ENCODE results near the gene LITAF. TPM values are rescaled to one million over a fixed set of nuclear protein-coding genes. Genes with fewer than 3 reads are reported as not detected.

LITAF gene
- total RNA-seq, 1 donor from 2014 or later = 281 TPM

DNA sequence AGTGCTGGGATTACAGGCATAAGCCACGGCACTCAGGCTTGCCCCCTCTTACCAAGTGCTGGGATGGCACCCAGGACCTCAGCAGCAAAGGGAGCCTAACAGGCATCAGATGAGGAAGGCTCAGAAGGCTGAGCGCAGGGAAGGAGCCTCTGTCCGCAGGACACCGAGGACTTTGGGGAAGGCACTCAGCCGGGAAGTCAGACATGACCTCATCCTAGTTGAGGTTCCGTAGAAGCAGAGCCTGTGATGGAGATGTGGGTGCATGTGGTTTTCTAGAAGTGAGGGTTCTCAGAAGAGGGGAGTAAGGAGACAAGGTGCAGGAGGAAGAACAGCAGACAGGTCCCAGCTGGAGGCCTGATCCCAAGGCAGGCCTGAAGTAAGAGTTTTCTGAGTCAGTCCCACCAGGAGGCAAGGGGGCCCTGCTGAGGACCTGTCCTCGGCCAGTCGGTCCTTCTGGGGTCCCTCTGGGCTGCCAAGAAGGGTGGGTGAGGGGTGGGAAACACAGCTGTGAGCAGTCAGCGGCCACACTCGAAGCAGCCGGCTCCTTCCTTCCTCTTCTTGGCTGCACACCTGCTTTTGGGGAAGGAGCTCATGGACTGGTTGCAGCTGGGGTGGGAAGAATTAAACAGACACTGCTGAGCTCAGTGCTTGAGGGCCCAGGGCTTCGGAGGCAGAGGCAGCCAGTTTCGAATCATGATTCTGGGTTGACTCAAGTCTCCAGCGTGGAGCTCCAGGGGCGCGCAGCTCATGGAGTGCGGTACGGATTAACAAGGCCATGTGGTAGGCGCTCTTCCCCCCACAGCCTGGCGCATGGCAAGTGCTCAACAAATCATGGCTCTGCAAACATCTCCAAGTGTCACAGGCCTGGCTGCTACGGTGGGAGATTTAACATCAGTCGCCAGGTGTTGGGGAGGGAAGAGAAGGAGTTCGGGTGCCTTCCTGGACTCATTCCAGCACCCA lies 42.6 kb upstream of the LITAF start:
- TF ChIP-seq, protein P1, sequence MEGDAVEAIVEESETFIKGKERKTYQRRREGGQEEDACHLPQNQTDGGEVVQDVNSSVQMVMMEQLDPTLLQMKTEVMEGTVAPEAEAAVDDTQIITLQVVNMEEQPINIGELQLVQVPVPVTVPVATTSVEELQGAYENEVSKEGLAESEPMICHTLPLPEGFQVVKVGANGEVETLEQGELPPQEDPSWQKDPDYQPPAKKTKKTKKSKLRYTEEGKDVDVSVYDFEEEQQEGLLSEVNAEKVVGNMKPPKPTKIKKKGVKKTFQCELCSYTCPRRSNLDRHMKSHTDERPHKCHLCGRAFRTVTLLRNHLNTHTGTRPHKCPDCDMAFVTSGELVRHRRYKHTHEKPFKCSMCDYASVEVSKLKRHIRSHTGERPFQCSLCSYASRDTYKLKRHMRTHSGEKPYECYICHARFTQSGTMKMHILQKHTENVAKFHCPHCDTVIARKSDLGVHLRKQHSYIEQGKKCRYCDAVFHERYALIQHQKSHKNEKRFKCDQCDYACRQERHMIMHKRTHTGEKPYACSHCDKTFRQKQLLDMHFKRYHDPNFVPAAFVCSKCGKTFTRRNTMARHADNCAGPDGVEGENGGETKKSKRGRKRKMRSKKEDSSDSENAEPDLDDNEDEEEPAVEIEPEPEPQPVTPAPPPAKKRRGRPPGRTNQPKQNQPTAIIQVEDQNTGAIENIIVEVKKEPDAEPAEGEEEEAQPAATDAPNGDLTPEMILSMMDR (IDR thresholded peaks at IDR 0.05) = no peak
- Histone ChIP-seq H3K27ac (peak overlapping the region; percentile 62), H3K27me3 (ENCODE audit: low read depth) (no peaks in the 10 kb centered on the region), H3K4me1 (peaks cover 65% of the 10 kb centered on the region), H3K36me3 (no peaks in the 10 kb centered on the region), H3K4me3 (no peak overlapping the region), H3K9me3 (no peaks in the 10 kb centered on the region)
- DNase-seq (peak; percentile 68), ATAC-seq (peak; percentile 42 to 68)
- intact Hi-C loops (cut with DNase I) = no loop called here

DNA sequence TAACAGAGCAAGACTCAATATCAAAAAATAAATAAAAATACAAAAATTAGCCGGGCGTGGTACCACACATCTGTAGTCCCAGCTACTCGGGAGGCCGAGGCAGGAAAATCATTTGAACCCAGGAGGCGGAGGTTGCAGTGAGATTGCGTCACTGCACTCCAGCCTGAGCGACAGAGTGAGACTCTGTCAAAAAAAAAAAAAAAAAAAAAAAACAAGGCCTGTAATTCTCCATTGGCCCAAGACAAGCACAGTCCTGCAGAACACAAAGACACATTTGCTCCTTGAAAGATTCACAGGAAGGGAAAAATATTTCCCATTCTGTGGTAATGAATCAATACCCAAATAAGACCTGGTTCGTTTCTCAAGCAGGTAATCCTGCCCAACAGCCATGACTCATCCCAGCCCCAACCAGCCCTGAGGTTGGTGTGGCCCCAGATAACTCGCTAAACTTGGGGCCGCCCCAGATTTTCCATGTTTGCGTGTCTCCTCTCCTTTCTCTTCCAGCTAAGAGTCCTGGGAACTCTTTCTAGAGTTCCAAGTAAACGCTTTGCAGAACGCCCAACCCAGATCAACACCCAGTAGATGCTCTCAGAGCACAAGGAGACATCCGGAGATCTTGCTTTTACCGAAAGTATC lies 41.2 kb upstream of the LITAF start:
- no peaks in the 10 kb centered on the region for H3K36me3 ChIP-seq
- H3K27me3 ChIP-seq (ENCODE audit: low read depth) = no peaks in the 10 kb centered on the region
- ATAC-seq (no peak), DNase-seq (no peak)
- H3K27ac ChIP-seq = peak overlapping the region; percentile 62
- no peak overlapping the region for H3K4me3 ChIP-seq
- intact Hi-C loops (cut with DNase I) = no loop called here
- H3K4me1 ChIP-seq = peaks cover 57% of the 10 kb centered on the region
- H3K9me3 ChIP-seq = no peaks in the 10 kb centered on the region
- TF ChIP-seq, protein P1 (IDR thresholded peaks at IDR 0.05) = no peak

DNA sequence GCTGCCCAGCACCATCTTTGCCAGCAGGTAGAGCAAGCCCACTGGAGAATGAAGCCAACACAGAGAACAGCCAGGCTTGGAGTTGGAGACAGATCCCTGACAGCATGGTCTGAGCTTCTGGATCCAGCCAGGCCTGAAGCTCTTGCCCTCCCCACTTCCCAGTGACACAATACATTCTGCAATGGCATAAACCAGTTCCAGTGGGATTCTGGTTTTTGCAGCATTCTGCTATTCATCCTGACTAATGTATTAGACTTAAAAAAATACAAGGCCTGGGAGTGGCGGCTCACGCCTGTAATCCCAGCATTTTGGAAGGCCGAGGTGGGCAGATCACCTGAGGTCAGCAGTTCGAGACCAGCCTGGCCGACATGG lies 40.6 kb upstream of the LITAF start:
- intact Hi-C loops (cut with DNase I) = no loop called here
- no peak for DNase-seq
- TF ChIP-seq, protein P1 (IDR thresholded peaks at IDR 0.05) = no peak
- Histone ChIP-seq H3K27me3 (ENCODE audit: low read depth) (no peaks in the 10 kb centered on the region), H3K9me3 (no peaks in the 10 kb centered on the region), H3K36me3 (no peaks in the 10 kb centered on the region), H3K4me1 (peaks cover 55% of the 10 kb centered on the region), H3K27ac (peak overlapping the region; percentile 33), H3K4me3 (no peak overlapping the region)
- ATAC-seq = no peak

DNA sequence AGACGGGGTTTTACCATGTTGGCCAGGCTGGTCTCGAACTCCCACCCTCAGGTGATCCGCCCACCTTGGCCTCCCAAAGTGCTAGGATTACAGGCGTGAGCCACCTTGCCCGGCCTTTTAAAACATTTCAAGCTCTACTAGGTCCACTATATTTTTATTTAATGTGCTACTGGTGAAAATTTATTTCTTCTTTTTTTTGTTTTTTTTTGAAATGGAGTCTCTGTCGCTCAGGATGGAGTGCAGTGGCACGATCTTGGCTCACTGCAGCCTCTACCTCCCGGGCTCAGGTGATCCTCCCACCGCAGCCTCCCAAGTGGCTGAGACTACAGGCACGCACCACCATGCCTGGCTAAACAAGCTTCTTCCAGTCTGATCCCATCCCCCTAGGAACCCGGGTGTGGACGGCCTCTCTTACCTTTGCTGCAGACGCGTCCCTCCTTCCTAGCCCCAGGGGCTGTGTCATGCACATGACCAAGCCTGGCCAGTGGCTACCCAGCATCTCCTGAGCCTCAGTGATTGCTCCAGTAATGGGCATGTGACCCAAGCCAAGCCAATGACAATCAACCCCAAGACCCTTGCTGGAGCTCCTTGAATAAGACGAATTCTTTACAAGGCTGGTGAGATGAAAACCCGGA lies 40.1 kb upstream of the LITAF start:
- intact Hi-C loops (cut with DNase I) = no loop called here
- Histone ChIP-seq H3K27ac (peak overlapping the region; percentile 33), H3K27me3 (ENCODE audit: low read depth) (no peaks in the 10 kb centered on the region), H3K9me3 (no peaks in the 10 kb centered on the region), H3K4me3 (no peak overlapping the region), H3K4me1 (peaks cover 56% of the 10 kb centered on the region), H3K36me3 (no peaks in the 10 kb centered on the region)
- TF ChIP-seq, protein P1 (IDR thresholded peaks at IDR 0.05) = no peak
- DNase-seq (no peak), ATAC-seq (no peak)

DNA sequence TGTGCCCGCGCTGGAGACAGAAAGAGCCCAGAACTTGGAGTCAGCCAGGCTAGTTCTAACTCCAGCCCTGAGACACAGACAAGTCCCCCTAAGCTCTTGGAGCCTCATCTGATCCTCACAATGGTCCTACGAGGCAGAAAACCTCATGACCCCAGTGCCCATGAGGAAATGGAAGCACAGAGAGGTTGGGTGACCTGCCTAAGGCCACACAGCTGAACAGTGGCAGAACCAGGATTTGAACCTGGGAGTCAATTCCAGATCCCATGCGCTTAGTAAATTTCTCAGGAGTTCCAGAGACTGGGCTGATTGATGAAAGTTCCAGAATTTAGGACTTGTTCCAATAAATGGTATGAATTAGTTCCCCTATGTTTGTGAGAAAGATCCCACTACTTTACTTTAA lies 39.0 kb upstream of the LITAF start:
- no peaks in the 10 kb centered on the region for H3K9me3 ChIP-seq
- no peaks in the 10 kb centered on the region for H3K27me3 ChIP-seq (ENCODE audit: low read depth)
- intact Hi-C loops (cut with DNase I) = no loop called here
- no peak for ATAC-seq
- no peak overlapping the region for H3K4me3 ChIP-seq
- H3K4me1 ChIP-seq = peaks cover 62% of the 10 kb centered on the region
- no peak for DNase-seq
- H3K27ac ChIP-seq = peak overlapping the region; percentile 47
- TF ChIP-seq, protein P1 (IDR thresholded peaks at IDR 0.05) = no peak
- no peaks in the 10 kb centered on the region for H3K36me3 ChIP-seq

Measured in lower lobe of right lung (tissue), 2 donors.